Right lobe of liver (tissue), 6 donors: ENCODE results near the gene RBM6. TPM values are rescaled to one million over a fixed set of nuclear protein-coding genes. Genes with fewer than 3 reads are reported as not detected.
A peak's percentile ranks its signal among the peaks of the same experiment; 100 is the strongest.

ENCODE experiments used
- ATAC-seq, 4 donors: fragments of 200-7000 bp; cut with Tn5 transposase; one replicate each; pipeline ENCODE4 v1.9.1; 2020; ENCODE audit warnings: mild to moderate bottlenecking in 4 of 4, moderate library complexity in 4 of 4
- DNase-seq, 3 donors: peaks; one replicate each; pipeline ENCODE4 v3.0.0-alpha.2; 2020
- H3K27ac ChIP-seq, 3 donors: fragments of 200-600 bp; one replicate each; pipeline ENCODE4 v1.8.0; 2022
- H3K27me3 ChIP-seq, 2 donors: fragments of 200-600 bp; one replicate each; pipeline ENCODE4 v1.8.0; 2022
- H3K36me3 ChIP-seq, 4 donors: fragments of 200-600 bp; sonication (generic) in 1 of 4; one replicate each; pipeline versions ENCODE4 v1.5.1 to v1.8.0; 2017 to 2022; ENCODE audit warnings: control low read depth in 1 of 4
- H3K4me1 ChIP-seq, 4 donors: fragments of 200-600 bp; sonication (generic) in 1 of 4; one replicate each; pipeline versions ENCODE4 v1.5.1 to v1.8.0; 2017 to 2022; ENCODE audit warnings: control low read depth in 1 of 4
- H3K4me3 ChIP-seq, 3 donors: fragments of 200-600 bp; one replicate each; pipeline ENCODE4 v1.8.0; 2022
- H3K9me3 ChIP-seq, 4 donors: fragments of 200-600 bp; sonication (generic) in 1 of 4; one replicate each; pipeline versions ENCODE4 v1.5.1 to v1.8.0; 2017 to 2022; ENCODE audit warnings: control low read depth in 1 of 4
- POLR2A ChIP-seq: fragments of 450-650 bp; IDR thresholded peaks from one replicate; pipeline ENCODE4 v1.6.1; 2017; ENCODE audit warnings: antibody characterized with exemption, mild to moderate bottlenecking
- WGBS: methylation state at CpG from one replicate; pipeline ENCODE4 v1.1.6; 2018; ENCODE audit warnings: low coverage, low lambda C conversion rate; ENCODE audit not compliant: insufficient coverage; ENCODE audit errors: missing lambda C conversion rate; 5-methylcytosine and 5-hydroxymethylcytosine counted together
- intact Hi-C, 2 donors: fragments of 100-400 bp; cut with DNase I; formaldehyde crosslinking; loops; one replicate each; pipeline versions ENCODE4 v1.11.2 to v1.14.1; 2022
- total RNA-seq, 6 experiments: library from RNA; depleted of rRNA in 2 of 6; stranded (reverse); fragments of >200 nt in 2 of 6; fragmentation: NEBNext Ultra II Directional in 3 of 6; extraction: Animal tissue kit (Norgen Biotek cat#: 25700) in 3 of 6; gene quantifications; one replicate each; pipeline versions ENCODE4 v1.1.0 to v1.2.4, GENCODE V29; 2016 to 2023
- TF ChIP-seq, protein P1 (sequence below), 4 donors: fragments of 200-600 bp in 3 of 4; fragments of 450-650 bp in 1 of 4; IDR thresholded peaks; one replicate each; pipeline versions ENCODE4 v1.5.1 to v1.8.0; 2016 to 2022; ENCODE audit warnings: antibody characterized with exemption in 4 of 4, mild to moderate bottlenecking in 2 of 4
- donor health status: DM: no; HTN: yes; CAD: no.
- donor health status: DM: no; HTN: no; CAD: no.
- donor health status: DM: no; HTN: no; CAD: no.
- donor health status: DM: no; HTN: yes; CAD: no.
- donor health status: DM: no; HTN: yes; CAD: no.

RBM6 gene
- total RNA-seq, 6 experiments from 2014 or later, result 25.9 to 46.4 (median 32.9) TPM

DNA sequence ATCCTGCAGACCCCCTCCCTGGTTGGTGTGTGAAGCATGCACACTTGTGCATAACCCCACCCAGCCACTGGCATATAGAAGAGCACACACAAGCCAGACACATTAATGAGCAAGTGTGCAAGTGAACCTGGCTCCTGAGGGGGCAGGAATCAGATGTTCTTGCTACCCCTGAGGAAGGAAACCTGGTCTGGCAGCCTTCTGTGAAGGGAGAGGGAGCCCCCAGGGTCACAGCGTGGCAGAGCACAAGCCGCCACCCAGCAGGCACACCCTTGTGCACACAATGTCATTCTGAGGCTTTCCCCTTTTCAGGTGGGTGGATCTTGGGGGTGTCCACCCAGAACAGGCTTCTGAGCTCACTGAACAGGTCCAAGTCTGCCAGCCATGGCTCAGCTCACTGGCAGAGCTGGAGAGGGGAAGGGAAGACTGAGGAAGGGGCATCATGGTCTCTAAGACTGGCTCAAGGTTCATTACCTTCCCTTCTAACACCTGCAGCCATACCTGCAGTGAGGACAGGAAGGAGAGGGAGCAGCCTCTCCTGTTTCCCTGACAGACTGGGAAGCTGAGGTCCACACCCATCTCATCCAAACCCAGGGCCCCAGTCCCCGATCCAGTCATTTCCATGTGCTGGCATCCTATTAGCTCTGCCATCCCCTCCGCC, 183.6 kb downstream of the RBM6 start:
- Histone ChIP-seq H3K4me3 (no peak overlapping the region), H3K36me3 (peaks cover 0 to 18% (median 7%) of the 10 kb centered on the region in 4 donors), H3K9me3 (no peaks in the 10 kb centered on the region), H3K27me3 (no peaks in the 10 kb centered on the region), H3K27ac (no peak overlapping the region), H3K4me1 (no peaks in the 10 kb centered on the region)
- TF ChIP-seq POLR2A, result no peak
- TF ChIP-seq, protein P1, sequence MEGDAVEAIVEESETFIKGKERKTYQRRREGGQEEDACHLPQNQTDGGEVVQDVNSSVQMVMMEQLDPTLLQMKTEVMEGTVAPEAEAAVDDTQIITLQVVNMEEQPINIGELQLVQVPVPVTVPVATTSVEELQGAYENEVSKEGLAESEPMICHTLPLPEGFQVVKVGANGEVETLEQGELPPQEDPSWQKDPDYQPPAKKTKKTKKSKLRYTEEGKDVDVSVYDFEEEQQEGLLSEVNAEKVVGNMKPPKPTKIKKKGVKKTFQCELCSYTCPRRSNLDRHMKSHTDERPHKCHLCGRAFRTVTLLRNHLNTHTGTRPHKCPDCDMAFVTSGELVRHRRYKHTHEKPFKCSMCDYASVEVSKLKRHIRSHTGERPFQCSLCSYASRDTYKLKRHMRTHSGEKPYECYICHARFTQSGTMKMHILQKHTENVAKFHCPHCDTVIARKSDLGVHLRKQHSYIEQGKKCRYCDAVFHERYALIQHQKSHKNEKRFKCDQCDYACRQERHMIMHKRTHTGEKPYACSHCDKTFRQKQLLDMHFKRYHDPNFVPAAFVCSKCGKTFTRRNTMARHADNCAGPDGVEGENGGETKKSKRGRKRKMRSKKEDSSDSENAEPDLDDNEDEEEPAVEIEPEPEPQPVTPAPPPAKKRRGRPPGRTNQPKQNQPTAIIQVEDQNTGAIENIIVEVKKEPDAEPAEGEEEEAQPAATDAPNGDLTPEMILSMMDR (IDR thresholded peaks at IDR 0.05), result no peak
- no peak for ATAC-seq
- DNase-seq, result peak in 1 of 3 donors; percentile 18
- intact Hi-C loops, result loop anchor here (2.0 to 10.0 kb wide), 2 partner anchors 65 to 141 kb away; partner anchors contain the start of gene SEMA3B (in 1 of the 2)
- WGBS, result no CpG with 5 or more reads among the region's 4 CpGs

- peak in 1 of 3 donors; percentile 50 for DNase-seq
- H3K36me3 ChIP-seq, result peaks cover 0 to 11% (median 4%) of the 10 kb centered on the region in 4 donors
- TF ChIP-seq, protein P1 (IDR thresholded peaks at IDR 0.05), result no peak
- TF ChIP-seq POLR2A, result no peak
- H3K27ac ChIP-seq, result no peak overlapping the region
- no peak overlapping the region for H3K4me3 ChIP-seq
- no peak for ATAC-seq
- WGBS, result 19% methylated on average over 10 of the region's 15 CpGs
- no peaks in the 10 kb centered on the region for H3K9me3 ChIP-seq
- no peaks in the 10 kb centered on the region for H3K4me1 ChIP-seq
- intact Hi-C loops, result loop anchor here in 1 of 2 donors (10.0 kb wide), 1 partner anchor 141 kb away; the partner anchor contains the start of gene SEMA3B
- no peaks in the 10 kb centered on the region for H3K27me3 ChIP-seq
These were observed 184.3 kb downstream of the RBM6 start for GRCh38 chr3:50124052-50124799.

GRCh38 chr3:50124800-50125178, 184.8 kb downstream of the RBM6 start:
- TF ChIP-seq, protein P1 (IDR thresholded peaks at IDR 0.05), result no peak
- TF ChIP-seq POLR2A, result no peak
- ATAC-seq, result no peak
- H3K27me3 ChIP-seq, result no peaks in the 10 kb centered on the region

GRCh38 chr3:50125541-50126286, 185.8 kb downstream of the RBM6 start:
- intact Hi-C loops, result loop anchor here in 1 of 2 donors (10.0 kb wide), 1 partner anchor 139 kb away; the partner anchor contains the start of gene SEMA3B
- 83% methylated on average over 1 of the region's 9 CpGs for WGBS
- Histone ChIP-seq H3K27ac (no peak overlapping the region), H3K27me3 (no peaks in the 10 kb centered on the region), H3K4me3 (no peak overlapping the region), H3K4me1 (no peaks in the 10 kb centered on the region), H3K36me3 (no peaks in the 10 kb centered on the region), H3K9me3 (no peaks in the 10 kb centered on the region)
- peak in 1 of 3 donors; percentile 23 for DNase-seq
- no peak for TF ChIP-seq POLR2A
- TF ChIP-seq, protein P1 (IDR thresholded peaks at IDR 0.05), result no peak
- no peak for ATAC-seq

More at GRCh38 chr3:50124800-50125178, 184.8 kb downstream of the RBM6 start:
- Histone ChIP-seq H3K9me3 (no peaks in the 10 kb centered on the region), H3K27ac (no peak overlapping the region), H3K4me1 (no peaks in the 10 kb centered on the region), H3K36me3 (peaks cover 0 to 7% (median 3%) of the 10 kb centered on the region in 4 donors), H3K4me3 (no peak overlapping the region)
- intact Hi-C loops, result loop anchor here in 1 of 2 donors (10.0 kb wide), 1 partner anchor 140 kb away; the partner anchor contains the start of gene SEMA3B
- peak in 1 of 3 donors; percentile 42 for DNase-seq
- 47% methylated on average over 4 of the region's 12 CpGs for WGBS
